Activated naive CD4-positive, alpha-beta T cell (primary cell): ENCODE data around the gene GCNT2.
"Not testable (repeated sequence)": the region's sequence is repeated elsewhere in the genome, so short reads cannot be mapped to it uniquely, and the experiment has no call there.

Experiments used
- DNase-seq, 4 experiments: peaks; one replicate each; lab custom pipeline; 2025; lab: John Stamatoyannopoulos, UW

GCNT2 gene

GRCh38 chr6:10514049-10514780 lies 6.9 kb upstream of the GCNT2 start:
- DNase-seq, result no peak

DNA sequence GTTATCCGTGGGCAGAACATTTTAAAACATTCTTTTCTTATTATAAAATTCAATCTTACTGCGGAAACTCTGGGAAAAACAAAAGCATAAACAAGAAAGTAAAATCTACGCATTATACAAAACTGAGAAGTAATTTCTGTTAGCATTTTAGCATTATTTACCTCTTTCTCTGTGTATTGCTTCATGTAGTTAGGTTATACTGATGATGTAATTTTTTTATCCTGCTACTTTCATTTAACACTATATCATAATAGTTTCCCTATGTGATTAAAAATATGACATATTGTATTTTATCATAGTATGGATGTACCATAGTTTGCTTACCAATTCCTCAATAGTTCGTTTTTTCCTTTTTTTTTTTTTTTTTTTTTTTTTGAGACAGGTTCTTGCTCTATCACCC lies 4.2 kb upstream of the GCNT2 start:
- no peak for DNase-seq

DNA sequence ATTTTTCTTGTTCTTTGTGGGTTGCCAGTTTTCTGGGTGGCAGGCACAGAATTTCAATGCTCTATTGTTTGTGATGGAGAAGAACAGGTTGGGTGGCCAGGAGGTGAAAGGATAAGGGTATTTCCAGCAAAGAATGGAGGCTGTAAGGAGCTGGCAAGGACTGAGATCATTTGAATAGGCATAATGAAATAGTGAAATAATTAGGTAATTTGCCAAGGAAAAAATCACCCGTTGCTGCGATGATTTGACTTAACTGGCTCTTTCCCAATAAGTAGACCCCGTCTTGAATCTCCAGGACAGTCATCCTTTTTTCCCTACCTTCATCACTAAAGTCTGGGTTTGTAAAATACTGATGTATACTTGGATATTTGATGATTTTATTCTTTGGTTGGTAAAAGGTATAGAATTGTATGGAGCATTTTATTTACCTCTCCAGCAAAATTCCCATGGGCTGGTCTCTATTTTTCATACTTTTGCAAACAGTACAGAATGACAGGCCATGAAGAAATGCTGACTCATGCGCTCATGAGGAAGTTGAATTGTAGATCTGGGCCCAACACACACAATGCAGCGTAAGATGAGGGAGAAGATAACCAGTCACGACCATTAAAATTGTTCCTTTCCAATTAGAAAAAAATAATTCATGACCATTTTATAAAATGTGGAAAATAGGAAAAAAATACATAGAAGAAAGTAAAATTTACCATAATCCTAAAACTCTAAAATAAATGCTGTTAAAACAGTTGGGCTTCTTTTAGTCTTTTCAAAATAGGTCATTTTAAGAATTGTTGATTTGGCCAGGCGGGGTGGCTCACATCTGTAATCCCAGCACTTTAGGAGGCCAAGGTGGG lies 2.4 kb upstream of the GCNT2 start:
- no peak for DNase-seq

DNA sequence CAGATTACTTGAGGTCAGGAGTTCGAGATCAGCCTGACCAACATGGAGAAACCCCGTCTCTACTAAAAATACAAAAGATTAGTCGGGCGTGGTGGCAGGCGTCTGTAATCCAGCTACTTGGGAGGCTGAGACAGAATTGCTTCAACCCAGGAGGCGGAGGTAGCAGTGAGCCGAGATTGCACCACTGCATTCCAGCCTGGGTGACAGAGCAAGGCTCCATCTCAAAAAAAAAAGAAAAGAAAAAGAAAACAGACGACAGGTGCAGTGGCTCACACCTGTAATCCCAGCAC lies 1.8 kb upstream of the GCNT2 start:
- not testable (repeated sequence) for DNase-seq

DNA sequence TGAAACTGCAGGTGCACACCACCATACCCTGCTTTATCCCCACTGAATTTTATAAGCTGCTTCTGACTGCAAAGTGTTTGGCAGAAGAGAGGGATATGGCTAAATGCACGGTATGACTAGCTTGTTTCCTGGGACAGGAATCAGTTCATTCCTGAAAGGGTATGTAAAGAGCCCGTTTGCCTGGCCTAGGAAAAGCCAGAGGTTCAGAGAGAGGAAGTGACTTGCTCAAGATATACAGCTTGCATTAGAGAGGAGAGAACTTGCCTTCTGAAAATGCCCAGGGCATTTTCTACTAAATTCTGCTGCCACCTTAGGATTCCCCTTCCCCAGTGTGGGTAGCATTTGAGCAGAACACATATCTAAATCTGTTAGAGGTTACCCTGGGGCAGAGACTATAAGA lies 683 bp upstream of the GCNT2 start:
- no peak for DNase-seq

DNA sequence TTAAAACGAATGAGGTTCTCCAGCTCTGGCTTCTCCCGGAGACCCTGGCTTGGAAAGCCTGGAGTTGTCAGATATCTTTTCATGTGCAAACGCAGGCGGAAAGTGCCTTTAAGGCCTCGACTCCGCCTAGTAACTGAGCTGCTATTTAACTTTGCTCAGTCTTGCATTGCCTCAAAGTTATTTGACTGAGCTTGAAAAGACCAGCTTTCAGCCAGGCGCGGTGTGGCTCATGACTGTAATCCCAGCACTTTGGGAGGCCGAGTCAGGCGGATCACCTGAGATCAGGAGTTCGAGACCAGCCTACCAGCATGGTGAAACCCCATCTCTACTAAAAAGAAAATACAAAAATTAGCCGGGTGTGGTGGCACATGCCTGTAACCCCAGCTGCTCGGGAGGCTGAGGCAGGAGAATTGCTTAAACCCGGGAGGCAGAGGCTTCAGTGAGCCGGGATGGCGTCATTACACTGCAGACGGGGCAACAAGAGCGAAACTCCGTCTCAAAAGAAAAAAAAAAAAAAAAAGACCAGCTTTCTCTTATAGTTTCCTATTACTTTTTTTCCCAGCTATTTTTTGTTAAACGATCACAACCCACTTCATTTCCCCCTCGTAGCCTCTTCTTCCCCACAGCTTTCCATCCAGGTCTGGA lies 1.9 kb downstream of the GCNT2 start:
- DNase-seq, result no peak

DNA sequence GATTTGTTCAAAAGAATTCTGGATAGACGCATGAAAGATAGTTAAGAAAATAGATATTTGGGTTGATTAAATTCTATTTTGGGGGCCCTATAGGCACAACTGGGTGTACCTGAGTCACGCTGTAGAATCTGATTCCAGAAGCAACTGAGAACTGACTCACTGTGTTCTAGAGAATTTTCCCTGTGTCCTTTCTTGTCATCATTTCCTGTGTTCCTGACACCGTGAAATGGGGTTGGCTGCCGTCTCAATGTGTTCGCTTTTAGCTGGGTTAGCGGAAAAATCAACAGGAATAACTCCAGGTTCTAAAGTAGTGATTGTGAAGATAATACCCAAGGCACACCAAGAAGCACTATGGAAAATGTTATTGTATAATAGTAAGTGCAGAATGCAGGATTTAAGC lies 5.0 kb downstream of the GCNT2 start:
- no peak for DNase-seq

DNA sequence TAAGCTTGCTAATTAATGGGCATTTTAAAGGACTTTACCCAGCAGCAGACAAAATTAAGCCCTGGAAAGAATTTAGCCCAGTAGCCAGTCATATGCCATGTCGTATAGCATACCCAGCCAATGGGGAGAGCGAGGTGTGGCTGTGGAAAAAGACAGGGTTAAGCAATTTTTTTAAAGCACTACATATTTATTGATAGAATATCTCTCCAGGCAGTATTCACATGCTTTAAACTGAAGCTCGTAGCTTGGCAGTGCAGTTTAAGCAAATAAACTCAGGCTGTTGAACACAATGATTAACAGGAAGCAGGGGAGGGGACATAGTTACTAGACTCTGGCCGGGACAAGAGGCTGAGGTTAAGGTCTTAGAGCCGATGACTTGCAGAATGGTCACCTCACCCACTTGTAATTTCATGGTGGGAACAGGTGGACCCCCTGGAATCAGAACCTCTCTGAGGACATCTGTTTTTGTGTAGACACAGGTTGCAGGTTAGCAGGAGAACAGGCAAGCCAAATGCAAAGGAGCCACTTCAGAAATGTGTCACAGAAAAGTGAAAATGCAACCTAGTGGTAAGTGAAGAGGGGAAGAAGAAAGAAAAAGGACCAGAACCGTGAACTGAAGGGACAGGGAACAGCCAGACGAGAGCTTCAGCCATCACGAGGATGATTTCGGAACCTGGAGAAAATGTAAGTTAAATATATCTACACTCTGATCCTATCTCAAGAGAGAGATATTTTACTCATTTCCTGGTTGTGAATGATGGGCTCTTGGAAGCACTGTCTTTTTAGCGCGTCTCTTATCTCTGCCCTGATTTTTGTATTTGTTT lies 7.2 kb downstream of the GCNT2 start:
- no peak for DNase-seq

- no peak for DNase-seq
Observed at GRCh38 chr6:10529231-10529801, 8.2 kb downstream of the GCNT2 start.

DNA sequence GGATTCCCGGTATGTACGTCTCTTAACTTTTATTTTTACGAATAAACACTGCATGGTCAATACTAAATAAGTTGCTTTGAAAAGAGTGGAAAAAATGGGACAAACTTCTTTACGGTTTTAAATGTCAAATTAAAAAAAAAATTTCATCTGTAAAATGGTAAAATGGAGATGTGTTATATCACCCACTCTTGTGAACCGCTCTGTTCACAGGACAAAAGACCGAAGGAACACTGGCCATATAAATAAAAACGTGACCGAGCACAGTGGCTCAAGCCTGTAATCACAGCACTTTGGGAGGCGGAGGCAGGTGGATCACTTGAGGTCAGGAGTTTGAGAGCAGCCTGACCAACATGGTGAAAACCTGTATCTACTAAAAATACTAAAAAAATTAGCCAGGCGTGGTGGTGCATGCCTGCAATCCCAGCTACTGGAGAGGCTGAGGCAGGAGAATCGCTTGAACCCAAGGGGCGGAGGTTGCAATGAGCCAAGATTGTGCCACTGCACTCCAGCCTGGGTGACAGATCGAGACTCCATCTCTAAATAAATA lies 8.8 kb downstream of the GCNT2 start:
- not testable (repeated sequence) for DNase-seq

DNA sequence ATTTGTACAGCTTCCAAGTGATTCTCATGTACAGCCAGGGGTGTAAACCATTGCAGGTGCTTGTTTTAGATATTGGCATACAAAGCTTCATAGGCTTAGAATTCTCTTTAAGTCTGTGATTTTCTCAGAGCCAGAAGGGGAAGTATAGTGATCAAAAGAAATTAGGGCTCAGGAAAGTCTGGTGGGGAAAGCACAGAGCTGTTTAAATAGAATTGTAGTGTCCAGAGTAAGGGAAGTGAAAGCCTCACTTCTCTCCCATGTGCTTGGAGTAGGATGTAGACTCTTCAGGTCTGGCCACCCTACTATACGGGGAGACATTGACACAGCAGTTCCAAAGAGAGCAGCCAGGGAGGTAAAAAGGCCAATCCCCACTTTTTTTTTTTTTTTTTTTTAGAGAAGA lies 10.4 kb downstream of the GCNT2 start:
- DNase-seq, result no peak

GRCh38 chr6:10531942-10532341 lies 10.8 kb downstream of the GCNT2 start:
- no peak for DNase-seq

DNA sequence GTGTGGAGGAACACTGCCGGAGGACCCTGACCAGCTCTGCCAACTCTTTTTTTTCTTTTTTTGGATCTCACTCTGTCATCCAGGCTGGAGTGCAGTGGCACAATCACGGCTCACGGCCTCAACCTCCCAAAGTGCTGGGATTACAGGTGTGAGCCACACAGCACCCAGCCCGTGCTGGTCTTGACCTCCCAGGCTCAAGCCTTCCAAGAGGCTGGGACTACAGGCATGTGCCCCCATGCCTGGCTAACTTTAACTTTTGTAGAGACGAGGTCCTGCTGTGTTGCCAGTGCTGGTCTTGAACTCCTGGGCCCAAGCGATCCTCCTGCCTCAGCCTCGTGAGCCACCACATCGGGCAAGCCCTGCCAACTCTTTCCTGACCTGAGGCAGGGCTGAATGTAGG lies 11.2 kb downstream of the GCNT2 start:
- DNase-seq, result no peak

GRCh38 chr6:10534419-10534762 lies 13.2 kb downstream of the GCNT2 start:
- no peak for DNase-seq

GRCh38 chr6:10535193-10535592 lies 14.0 kb downstream of the GCNT2 start:
- DNase-seq, result no peak

GRCh38 chr6:10537726-10538125 lies 16.6 kb downstream of the GCNT2 start:
- no peak for DNase-seq

DNA sequence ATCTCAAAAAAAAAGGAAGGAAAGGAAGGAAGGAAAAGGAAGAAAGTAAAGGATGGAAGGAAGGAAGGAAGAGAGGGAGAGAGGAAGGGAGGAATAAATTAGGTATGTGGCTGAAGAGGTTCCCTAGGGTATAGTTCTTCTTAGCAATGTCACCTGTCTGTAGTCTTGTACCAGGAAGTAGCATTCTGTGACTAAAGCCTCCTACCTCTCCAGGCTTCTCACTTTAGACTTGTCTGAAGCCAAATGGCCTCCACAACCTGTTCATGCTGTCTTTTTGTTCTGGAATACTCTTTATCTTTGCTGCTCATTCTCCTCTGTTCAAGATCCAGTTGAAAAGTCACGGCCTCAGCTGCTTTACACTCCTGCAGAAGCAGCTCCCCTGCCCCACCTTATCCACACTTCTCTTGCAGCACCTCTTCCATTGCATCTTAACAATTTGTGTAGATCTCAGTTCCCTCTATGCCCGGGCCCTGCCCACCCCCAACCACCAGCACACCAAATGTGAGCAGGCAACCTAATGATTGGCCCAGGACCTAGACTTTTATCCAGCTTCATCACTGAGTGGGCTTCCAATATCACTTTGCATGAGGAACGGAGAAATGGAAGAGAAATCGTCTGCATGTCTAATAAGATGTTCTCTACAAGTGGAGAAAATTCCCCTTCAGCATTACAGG lies 19.1 kb downstream of the GCNT2 start:
- DNase-seq, result no peak

DNA sequence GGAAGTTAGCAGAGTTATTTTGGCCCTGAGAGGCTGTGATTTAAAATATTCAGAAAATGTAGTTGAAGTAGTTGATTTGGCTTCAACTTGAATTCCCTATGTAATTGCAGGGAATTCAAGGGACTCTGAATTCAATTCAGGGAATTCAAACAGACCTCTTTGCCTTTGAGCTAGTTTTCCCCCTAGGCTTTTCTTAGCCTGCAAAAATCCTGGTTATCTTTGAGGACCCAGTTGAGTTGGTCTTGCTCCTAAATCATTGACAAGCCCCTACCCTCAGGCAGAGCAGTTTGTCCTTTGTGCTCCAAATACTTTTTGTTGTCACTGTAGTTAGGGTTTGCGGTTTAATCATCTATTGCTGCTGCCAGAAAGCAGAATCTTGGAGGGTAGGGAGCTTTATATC lies 20.4 kb downstream of the GCNT2 start:
- DNase-seq, result no peak

DNA sequence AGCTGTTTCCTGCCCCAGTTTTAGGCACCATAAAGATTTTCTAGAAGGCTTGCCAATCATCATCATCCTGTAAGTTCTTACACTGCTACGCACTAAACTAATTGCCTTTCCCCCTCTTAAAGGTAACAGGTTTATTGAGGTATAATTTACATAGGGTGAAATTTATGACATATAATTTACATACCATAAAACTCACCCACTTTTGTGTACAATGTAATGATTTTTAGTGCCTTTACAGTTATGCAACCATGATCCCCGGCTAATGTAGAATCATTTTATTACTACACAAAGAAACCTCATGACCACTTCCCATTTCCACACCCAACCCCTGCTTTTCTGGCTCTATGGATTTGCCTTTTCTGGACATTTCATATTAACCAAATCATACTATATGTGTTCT lies 21.1 kb downstream of the GCNT2 start:
- no peak for DNase-seq

- DNase-seq, result no peak
Observed at GRCh38 chr6:10543488-10543887, 22.3 kb downstream of the GCNT2 start.

DNA sequence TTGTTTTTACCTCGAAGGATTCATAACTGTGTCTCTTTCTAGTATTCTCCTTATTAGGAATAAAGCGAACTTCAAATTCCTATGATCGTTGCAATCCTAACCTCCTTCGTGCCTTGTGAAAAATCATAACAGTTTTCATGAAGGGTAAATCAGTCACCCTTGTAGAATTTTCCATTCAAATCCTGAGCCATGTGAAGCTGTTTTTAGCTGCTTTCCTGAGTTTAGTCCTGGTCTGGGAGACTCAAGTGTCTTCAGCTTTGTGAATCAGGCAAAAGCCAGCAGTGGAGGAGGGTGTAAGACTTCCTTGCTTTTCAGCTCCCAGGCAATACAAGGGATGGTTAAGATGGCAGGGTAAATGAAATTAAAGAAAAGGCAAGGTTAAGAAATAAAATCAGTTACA lies 24.3 kb downstream of the GCNT2 start:
- no peak for DNase-seq
